Stimulated activated naive CD4-positive, alpha-beta T cell (primary cell): ENCODE results near the gene CSNK1A1.
"Not testable (repeated sequence)": the region's sequence is repeated elsewhere in the genome, so short reads cannot be mapped to it uniquely, and the experiment has no call there.

Experiments used
- DNase-seq, 6 experiments: peaks; one replicate each; lab custom pipeline; 2025; lab: John Stamatoyannopoulos, UW

The CSNK1A1 gene

DNA sequence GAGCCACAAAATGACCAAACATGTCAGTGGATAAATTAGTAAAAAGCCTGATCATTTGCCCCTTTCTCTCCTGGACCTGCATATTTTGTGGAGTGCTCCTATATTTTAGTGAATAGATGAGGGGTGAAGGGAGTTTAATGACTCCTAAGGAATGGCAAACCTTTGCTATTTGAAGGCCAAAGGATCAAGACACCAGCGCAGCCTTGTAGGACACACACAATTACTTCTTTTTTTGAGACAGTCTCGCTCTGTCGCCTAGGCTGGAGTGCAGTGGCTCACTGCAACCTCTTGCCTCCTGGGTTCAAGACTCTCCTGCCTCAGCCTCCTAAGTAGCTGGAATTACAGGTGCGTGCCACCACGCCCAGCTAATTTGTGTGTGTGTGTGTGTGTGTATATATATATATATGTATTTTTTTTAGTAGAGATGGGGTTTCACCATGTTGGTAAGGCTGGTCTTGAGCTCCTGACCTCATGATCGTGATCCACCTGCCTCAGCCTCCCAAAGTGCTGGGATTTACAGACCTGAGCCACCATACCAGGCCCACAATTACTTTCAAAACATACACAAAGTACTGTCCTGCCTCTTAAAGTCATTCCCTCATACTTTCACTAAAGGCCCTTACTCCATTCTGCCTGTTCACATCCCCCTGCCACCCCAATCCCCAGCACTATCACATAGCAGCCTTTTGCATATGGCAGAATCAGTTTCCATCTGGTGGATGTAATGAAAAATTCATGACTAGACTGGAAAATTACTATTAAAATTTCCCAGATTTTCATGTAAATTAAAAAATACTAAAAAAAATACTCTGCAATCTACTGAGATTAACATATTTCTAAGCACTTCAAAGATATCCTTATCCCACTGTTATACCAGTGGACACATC lies 60.4 kb downstream of the CSNK1A1 start:
- no peak for DNase-seq

DNA sequence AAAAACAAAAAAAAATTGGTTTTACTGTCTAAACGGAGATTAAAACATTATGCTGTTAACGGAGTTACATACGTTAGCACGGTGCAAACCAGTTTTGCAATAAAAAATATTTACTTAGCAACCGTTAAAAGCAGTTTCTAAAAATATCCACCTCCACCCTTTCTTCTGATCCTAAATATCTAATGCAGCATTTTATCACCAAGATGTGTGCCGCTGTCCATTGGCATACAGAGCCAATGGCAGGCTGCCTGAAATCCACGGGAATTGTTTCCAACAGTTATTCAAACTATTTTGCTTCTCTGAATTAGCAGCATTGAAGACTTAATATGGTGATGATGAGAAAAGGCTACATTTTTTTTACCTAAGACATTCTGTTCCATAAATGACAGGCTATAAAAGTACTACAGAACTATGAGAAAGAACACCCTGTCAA lies 61.6 kb downstream of the CSNK1A1 start:
- DNase-seq: no peak

DNA sequence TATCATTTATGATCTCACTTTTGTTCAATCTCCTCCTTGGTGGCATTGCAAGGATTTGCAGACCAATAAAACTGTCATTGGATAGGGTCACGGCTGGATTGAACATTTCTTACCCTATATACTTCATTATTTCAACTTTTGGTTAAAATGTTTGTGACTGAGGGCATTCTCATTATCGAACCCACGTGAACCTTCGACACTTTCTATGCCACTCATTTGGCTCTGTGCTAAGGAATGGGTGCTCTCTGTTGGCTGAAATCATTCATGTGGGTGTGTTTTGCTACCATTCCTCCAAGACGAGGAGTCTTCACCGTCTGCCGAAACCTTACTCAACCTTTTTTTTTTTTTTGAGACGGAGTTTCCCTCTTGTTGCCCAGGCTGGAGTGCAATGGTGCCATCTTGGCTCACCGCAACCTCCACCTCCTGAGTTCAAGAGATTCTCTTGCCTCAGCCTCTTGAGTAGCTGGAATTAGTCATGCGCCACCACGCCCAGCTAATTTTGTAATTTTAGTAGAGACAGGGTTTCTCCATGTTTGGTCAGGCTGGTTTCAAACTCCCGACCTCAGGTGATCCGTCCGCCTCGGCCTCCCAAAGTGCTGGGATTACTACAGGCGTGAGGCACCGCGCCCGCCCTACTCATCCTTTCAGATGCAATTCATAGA lies 62.5 kb downstream of the CSNK1A1 start:
- DNase-seq: no peak

DNA sequence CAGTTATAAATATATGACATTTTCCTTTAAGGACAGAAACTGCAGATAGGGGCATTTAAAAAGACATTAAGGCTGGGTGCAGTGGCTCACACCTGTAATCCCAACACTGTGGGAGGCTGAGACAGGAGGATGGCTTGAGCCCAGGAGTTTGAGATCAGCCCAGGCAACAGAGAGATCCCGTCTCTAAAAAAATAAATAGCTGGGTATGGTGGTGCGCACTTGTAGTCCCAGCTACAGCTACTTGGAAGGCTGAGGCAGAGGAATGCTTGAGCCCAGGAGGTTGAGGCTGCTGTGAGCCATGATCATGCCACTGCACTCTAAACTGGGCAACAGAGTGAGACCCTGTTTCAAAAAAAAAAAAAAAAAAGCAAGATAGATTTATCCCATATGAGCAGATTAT lies 63.6 kb downstream of the CSNK1A1 start:
- DNase-seq: no peak

DNA sequence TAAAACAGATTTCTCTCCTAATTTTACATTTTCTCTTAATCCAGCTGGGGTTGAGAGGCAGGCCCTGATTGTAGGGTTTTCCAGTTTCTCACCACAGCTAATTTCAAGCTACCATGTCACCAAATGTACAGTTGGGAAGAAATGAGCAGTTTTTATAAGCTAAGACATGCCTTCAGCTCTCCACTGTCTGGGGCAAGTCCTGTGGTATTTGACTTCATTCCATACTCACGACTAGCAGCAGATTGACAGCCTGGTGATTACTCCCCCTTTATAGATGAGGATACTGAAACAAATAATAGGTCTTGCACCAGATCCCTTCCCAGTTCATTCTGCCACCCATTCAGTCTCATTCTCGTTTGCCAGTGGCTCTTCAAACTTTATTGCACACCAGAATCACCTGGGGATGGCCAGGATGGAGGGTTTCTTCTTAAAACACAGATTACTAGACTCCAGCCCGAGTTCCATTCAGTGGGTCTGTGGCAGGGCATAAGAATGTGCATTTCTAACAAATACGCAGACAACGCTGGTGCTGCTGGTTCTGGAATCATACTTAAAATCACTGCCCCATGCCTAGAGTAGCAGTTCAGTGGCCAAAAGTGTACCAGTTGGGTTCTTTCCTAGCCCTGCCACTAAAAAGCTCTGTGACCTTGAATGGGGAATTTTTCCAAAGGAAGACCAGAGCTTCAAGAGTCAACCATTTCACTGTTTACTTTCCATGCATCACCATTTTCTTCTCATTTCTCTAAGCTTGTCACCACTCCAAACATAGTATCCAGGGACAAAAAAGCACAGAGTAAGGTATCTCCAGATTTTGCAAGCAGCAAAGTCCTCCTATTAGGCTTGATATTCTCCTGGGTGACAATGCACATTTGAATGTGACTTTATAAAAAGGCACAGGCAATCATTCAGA lies 64.3 kb downstream of the CSNK1A1 start:
- DNase-seq: no peak

DNA sequence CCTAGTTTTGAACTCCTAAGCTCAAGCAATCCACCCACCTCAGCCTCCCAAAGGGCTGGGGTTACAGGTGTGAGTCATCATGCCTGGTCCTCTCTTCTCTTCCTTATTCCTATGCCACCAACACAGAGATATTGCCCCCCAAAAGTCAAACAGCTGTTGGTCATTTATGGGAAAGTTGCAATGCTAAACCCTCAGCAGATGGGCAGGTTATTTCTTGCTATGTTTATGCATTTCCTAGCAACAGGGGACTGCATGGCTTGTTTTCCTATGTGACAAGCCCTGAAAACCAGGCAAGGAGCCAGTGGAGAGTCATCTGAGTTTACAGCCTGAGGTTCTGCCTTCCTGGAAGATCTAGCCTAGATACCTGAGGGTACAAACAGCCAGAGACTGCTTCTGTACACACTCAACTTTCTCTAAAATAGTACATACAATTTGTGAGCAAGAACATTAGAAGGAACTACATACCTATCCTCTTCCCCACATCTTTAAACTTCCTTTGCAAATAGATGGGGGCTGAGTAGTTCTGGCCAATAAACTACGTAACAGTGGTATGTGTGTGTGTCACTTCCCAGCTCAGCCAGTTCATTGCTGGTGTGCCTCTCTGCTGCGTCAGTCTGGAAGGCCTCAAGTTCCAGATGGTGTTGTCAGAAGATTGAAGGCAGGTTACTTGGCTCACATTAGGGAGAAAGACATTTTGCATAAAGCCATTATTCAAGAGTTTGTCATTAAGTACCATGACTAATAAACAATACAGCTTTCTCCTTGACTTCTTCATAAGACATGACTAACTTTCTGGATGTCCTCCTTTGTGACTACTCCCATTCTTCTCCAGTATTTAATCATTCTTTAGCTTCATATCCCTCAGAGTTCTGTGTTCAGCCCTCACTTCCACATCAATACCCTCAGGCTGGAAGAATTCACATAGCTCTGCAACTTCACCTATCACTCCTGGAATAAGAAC lies 65.3 kb downstream of the CSNK1A1 start:
- DNase-seq: no peak

DNA sequence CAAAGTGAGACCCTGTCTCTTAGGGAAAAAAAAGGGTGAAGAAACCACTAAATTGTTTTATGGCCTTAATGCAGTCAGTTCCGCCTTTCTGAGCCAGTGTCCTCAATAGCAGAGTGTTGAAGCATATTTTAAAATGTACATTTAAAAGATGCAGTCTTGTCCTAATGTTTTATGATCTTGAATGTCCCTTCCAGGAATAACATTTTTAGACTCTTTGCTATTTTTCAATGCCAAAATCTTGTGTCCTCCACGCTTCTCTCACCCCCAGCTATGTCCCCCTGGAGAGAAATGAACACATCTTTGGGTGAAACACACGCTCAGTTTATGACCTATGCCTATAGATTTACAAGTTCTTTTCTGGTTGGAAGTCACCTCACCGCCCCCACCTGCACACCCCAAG lies 69.8 kb downstream of the CSNK1A1 start:
- DNase-seq: no peak

DNA sequence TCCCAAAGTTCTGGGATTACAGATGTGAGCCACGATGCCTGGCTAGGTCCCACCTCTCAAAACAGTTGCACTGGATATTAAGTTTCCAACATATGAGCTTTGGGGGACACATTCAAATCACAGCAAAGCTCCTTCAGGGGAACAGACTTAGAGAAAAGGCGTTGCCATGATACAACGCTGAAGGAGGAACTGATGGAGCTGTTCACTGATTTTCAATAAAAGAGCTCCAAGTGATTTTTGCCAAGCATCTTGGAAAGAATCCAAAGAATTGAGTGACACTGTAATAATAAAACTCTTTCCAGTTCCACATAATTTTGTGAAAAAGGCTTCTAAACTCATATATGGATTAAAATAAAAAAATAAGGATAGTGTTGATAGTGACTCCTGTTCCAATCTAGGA lies 72.5 kb downstream of the CSNK1A1 start:
- no peak for DNase-seq

DNA sequence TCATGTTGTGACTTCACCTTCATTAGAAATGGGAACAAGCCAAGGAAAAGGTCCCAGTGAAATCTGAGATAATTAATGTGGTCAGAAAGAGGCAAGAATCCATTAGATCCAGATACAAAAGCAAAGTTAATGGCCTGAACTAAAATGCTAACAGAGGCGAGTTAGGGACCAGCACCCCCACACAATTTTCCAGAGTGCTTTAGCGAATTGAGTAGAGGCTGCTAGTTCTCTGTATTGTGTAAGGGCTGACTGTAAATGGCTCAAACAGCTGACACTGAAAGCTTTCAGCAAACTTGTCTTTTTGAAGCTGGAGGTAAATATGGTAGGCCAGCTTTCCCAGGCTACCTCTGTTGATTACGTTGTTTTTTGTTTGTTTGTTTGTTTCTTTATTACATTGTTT lies 75.5 kb downstream of the CSNK1A1 start:
- DNase-seq: no peak

DNA sequence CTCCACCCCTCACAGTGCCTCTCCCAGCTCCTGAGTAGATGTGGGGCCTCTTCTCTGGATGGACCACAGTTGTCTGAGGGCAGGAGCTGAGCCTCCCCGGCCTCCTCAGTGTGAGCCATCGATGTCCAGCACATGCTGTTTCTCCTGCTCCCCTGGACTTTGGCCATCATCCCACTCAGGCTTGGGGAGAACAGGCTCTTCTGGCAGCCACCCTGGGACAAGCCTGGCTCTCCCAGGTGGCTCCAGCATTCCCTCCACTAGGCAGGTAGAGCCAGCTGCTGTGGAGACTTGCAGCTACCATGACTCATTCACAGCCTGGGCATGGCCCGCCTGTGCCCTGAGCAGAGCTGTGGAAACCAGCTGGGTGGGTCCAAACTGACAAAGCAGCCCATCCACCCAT lies 77.0 kb downstream of the CSNK1A1 start:
- no peak for DNase-seq

DNA sequence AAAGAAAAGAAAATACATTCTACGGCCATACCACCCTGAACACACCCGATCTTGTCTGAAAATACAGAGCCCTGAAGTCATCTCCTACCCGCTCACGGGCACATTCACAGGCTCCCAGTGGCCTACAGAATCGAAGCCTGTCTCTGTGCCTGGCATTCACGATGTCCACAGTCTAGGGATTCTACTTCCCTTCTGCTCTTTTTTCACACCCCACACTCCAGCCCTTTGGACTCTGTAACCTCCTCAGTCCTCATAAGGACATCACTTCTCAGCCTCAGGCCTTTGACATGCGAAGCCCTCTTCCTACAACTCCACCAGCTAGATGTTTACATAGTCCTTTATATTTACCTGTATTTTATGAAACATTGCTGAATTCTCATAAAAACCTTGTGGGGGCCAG lies 77.8 kb downstream of the CSNK1A1 start:
- no peak for DNase-seq

DNA sequence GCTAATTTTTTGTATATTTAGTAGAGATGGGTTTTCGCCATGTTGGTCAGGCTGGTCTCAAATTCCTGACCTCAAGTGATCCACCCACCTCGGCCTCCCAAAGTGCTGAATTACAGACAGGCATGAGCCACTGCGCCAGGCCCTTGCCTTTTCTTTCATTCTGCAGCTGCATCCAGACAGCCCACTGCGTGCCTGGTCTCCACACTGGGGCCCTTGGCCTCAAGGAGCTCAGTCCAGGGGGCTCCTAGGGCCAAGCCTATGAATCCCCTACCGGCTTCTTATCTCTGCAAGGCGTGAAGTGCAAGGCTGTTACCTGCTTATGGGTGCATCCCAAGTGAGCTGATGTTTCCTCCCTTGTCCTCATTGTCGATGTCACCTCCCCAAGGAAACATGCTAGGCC lies 78.8 kb downstream of the CSNK1A1 start:
- DNase-seq: no peak

DNA sequence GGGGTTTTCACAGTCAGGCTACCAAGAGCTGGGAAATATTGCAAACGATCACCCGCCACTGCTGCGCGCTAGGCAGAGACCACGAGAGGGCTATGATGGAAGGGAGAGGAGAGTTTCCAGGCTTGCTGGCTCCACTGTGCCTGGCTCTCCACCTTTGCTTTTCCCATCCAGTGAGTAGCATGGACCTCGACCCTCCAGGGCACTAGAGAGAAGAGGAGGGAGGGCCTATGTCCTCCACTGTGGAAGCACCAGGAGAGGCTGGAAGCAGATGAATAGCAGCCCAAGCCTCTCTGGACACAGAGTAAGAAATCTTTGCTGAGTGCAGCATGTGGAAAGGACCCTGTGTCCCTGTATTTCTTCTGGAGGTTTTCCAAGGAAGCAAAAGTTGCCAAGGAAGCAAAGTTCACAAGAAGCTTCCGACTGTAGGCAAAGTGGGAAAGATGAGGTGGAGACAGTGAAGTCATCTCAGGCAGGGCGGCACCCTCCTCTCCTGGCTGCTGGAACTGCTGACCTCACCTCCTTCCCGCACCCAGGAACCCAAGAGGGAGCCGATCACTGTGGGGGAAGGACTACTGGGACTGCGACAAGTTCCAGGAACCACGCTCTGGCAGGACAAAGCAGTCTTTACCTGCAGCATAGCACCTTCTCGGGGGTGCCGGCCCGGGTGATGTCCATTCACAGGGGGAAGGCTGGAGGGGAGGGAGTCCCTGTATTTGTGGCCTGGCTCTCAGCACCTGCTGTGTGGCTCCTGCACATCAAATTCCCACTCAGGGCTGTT lies 79.6 kb downstream of the CSNK1A1 start:
- DNase-seq: no peak

DNA sequence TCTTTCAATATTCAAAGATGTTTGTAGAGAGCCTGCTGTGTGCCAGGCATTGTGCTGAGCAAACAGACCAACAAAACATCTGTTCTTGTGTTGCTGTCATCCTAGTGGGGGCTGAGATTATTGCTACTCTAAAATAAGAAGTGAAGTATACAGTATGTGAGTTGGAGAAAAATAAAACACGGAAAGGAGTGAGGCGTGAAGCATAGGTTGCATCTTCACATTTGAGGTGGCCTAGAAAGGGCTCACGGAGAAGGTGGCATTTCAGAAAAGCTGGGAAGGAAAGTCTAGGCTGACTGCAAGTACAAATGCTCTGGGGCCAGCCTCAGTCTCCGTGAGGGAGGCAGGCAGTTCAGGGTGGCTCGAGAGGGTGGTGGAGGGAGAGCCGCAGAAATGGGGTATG lies 80.3 kb downstream of the CSNK1A1 start:
- no peak for DNase-seq

DNA sequence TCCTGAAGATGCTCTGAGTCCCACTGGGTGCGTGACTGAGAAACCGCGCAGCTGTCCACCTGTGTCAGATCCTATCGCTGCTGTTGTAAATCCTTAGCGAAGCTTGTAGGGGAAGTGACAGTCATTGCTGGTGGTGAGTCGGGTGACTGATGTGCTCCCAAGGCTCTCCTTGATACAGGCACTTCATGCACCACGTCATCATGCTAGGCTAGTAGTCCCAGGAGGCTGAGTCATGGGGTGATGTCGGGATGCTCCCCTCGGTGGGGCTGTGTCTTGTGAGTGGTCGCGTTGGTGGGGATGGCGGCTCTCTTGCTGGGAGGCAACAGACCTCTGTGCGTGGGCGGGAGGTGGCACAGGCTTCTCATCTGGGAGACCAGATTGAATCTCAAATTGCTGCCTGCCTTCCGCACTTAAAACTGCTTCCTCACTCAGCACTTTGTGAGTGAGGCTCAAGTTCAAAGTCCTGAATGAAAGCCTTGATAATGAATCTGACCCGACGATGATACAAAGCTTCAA lies 84.7 kb downstream of the CSNK1A1 start:
- no peak for DNase-seq

DNA sequence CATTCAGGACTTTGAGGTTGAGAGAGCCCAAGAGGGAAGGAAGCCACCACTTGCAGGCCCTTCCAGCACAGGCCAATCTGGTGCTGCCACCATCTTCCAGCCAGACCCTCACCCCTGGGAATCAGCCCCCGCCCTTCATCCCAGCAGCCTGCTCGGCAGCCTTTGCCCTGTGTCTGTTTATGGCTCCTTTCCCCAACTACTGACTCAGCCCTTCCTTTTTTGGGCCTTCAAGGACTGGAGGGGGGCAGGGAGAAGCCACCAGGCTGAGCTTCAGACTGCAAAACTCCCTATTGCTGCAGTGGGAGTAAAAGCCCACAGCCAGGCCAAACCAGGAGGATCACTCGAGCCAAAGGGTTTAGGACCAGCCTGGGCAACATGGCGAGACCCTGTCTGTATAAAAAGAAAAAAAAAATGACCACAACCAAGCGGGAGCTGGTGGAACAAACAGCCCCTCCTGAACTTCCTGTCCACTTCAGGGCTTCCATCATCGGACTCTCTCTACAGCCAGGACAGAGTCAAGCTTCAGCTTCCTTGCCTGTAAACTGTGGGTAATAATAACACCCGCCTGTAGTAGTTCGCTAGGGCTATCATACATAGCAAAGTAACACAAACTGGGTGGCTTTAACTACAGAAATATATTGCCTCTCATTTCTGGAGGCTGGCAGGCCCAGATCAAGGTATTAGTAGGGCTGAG lies 86.3 kb downstream of the CSNK1A1 start:
- DNase-seq: no peak

DNA sequence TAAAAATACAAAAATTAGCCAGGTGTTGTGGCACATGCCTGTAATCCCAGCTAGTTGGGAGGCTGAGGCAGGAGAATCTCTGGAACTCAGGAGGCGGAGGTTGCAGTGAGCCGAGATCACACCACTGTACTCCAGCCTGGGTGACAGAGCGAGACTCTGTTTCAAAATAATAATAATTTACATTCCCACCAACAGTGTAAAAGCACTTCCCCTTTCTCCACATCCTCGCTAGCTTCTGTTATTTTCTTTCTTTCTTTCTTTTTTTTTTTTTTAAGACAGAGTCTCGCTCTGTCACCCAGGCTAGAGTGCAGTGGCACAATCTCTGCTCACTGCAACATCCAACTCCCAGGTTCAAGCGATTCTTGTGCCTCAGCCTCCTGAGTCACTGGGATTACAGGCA lies 89.3 kb downstream of the CSNK1A1 start:
- DNase-seq: not testable (repeated sequence)

DNA sequence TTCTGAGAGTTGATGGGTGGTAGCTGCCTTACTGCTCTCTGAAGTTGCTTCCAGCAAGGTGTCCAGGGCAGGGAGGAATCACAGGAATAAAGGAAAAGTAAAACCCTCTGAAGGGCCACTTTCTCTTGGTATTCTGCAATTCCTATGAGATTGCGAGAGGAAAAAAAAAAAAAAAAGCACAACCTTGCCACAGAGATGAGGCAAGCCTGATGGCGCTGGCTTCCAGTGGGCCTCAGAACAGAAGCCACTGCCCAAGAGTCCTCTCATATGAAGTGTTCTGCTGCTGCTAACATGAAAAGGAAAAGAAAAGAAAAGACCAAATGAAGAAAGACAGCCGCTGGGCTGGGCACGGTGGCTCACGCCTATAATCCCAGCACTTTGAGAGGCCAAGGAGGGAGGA lies 91.3 kb downstream of the CSNK1A1 start:
- DNase-seq: no peak

DNA sequence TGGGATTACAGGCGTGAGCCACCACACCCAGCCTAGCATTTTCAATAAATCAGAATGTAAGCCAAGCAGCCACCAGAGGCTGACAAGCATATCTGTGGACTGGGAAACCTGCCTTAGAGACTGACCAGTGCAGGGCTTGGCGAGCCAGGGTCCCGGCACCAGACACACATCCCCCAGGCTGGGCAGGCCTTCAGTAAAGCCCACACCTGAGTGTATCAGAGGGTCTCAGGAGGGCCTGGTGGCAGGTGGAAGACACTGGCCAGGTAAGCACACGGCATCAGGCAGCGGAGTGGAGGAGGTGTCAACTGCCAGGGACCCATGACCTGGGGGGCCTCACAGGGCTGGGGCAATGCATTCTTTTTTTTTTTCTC lies 93.9 kb downstream of the CSNK1A1 start:
- no peak for DNase-seq
